ENCODE results near the gene TRIM2.
"Not testable (repeated sequence)": the region's sequence is repeated elsewhere in the genome, so short reads cannot be mapped to it uniquely, and the experiment has no call there.

Gene TRIM2

DNA sequence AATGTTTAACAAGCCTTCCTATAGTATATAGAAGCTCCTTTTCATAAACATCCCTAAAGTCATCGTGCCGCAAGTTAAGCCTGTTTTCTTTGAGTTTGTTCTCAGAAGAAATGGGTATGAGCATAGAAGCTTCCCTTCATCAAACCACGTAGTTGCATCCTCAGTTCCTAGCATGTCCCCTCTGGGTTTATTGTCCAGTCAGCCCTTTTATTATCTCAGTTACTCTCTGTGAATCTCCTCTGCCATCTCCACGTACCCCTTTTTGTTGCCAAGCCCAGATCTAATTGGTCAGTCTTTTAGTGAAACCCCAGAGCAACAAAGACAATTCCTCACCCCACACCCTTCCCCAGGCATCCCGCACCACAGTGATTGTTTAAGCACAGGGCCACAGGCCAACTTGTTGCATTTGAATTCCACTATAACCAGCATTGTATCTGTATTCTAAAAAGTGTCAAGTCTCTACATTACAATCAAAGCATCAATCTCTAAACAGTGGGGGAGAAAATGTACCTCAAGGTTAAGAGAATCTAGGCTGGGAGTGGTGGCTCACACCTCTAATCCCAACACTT, 12.4 kb upstream of the TRIM2 start:
- DNase-seq = no peak

DNA sequence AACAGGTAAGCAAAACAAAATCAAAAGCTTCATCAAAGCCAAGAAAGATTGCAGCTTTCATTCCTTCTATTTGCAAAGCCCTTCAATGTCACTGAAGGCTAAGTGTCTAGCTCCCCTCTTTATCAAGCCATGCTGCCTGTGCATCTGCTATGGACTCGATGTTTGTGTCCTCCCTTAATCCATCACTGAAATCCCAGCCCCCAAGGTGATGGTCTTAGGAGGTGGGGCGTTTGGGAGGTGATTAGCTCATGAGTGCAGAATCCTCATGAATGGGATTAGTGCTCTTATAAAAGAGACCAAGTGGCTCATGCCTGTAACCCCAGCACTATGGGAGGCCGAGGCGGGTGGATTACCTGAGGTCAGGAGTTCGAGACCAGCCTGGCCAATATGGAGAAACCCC, 6.9 kb upstream of the TRIM2 start:
- no peak for DNase-seq

DNA sequence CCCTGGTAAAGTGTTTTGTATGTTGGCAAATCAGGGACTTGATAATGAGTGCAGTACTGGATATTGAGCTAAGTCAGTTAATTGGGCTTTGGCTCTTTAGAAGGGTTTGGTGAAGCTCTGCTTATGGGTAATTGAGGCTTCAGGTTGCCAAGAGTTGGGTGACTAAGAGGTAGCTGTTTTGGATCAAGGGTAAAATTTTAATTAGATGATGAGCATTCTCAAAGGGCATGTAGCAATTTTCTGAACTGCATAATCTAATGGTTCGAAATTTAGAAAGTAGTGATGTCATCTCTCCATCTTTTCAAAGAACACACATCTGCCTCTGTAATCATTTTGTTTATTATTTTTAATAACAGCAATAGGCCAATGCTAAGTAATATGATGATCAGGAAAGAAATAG, 5.5 kb upstream of the TRIM2 start:
- DNase-seq = no peak

DNA sequence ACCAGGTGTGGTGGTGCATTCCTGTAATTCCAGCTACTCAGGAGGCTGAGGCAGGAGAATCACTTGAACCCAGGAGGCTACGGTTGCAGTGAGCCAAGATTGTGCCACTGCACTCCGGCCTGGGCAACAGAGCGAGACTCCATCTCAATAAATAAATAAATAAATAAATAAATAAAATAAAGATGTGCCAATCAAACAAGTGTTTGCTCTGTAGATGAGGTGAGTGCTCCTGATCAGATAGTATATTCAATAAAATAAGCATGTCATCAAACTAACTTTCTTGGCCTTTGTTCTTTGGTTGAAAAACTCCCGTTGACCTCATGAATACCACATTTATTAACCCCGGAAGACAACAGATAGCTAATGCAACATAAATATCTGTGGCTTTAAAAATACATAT, 497 bp upstream of the TRIM2 start:
- DNase-seq = not testable (repeated sequence)

DNA sequence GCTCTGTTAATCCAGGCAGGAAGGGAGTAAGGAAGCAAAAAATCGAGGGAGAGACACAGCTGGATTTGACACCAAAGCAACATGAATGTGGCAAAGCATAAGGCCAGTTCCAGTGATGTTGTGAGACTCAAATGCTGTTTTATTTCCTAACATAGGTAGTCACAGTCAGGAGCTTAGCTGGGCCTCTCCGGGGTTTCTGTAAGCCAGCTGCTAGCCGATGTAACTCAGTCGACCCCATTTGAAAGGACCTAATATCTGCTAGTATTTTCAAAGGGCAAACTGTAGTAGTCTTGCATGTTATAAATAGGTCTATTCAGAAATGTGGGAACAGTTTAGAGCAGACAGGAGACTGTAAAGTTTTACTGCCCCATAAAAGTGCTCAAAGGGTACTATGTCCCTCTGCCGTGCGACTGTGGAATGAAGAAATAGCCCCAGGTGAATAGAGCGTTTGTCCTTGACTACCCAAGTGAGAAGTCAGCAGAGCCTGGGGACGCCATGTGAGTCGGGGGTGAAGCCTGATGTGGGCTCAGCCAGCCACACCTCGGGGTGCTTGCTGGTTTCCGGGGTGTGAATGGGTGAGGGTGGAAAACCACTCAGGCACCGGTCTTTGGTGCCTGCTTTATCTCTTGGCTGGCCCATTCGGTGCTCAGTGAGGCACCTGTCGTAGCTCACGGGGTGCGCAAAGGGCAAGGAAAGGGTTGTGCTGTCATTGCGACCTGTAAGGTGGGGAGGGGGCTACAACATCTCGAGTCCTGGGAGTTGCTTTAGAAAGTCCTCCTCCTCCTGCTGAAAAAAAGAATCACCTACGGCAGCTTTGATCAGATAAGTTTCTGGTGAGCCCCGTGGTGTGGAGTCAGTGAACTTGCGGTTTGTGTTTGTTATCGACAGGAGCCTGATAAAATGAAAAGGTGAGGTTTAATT, 745 bp downstream of the TRIM2 start:
- no peak for DNase-seq

DNA sequence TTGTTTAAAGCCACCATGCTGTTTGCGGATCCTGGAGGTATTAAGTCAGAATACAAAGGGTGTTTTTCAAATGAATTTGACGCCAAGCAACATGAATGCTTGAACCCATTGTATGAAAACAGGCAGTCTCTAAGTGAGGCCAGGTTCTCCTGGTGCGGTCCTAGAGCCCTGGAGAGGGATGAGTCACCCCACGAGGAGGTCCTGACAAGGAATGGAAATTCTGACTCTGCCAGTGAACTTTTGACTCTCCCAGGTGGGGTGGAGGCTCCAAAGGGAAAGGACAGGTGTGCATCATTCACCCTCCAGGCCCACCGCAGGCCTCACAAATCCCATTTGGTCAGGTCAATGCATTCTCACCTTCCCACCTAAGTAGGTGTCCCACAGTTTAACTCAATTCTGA, 1.5 kb downstream of the TRIM2 start:
- no peak for DNase-seq

DNA sequence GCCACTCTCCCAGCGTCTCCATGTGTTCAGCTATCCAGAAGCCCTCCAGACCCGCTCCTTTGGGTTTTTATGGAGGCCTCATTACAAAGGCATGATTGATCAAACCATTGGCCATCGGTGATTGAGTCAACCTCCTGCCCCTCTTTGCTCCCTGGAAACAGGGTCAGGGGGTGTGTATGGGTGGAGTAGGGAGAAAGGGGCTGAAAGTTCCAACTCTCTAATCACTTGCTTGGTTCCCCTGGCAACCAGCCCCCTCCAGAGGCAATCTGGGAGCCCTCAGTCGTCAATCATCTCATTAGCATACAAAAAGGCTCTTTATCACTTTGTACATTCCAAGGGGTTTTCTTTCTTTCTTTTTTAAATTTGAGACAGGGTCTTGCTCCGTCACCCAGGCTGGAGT, 2.3 kb downstream of the TRIM2 start:
- DNase-seq = no peak

DNA sequence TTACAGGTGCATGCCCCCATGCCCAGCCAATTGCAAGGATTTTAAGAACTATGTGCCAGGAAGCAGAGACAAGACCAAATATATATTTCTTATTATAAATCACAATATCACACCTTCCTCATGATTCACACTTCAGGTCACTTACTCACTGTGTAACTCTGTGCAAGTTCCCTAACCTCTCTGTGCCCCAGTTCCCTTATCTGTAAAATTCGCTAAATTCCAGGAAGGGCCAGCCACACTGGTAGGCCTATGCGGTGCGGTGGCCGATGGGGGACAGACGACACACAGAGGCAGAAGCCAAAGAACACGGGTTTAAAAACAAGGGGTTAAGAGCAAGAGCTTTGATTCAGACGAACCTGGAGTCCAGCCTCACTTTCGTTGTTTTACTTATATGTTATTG, 2.8 kb downstream of the TRIM2 start:
- no peak for DNase-seq

DNA sequence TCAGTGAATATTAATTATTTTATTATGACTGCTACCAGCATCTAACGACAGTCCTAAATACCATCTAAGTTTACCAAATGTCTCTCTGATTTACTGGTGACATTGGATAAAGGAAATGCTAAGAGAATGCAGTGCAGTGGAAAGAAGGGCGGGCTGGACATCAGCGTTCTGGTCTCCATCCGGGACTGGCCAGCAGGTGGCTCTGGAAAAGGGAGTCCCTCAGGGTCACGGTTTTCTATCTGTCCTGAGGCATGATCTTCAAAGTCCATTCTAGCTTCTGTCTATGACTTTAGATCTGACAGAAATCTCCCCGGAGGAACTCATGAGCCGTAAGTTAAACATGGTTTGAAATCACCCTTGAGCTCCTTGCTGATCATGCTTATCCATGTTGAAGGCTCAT, 3.3 kb downstream of the TRIM2 start:
- DNase-seq = peak; percentile 36

DNA sequence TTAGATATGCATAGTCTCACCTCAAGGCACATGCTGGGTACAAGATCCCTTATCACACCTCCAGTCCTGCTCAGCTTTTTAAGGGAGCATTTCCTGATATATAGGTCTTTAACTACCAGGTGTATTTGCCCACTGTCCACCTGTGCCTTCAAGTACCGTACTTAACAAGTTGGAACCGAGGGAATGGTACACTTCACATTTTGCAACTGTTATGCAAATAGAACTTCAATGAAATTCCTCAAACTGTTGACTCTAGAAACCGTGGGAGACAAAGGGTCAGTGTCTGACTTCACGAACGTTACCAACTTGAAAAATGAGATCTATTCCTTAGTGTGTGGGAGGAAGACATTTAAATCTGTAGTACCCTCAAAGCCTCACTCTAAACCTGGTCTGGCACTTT, 5.2 kb downstream of the TRIM2 start:
- no peak for DNase-seq

DNA sequence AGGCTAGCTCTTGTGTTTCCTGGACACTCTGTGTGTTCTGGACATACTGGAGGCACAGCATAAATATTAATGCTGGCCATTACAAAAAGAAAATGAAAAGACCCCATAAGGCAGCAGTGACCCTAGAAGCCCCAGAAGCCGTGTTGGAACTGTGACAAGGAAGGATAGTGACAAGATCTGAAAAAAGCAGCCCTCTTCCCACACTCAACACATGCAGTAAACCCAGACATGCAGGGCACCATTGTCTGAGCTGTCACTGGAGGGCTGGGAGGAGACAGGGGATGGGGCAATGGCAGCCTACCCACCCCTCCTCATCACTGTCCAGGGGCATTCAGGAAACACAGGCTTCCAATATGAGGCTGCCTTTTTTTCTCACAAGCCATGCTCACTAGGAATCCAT, 6.5 kb downstream of the TRIM2 start:
- DNase-seq = no peak

DNA sequence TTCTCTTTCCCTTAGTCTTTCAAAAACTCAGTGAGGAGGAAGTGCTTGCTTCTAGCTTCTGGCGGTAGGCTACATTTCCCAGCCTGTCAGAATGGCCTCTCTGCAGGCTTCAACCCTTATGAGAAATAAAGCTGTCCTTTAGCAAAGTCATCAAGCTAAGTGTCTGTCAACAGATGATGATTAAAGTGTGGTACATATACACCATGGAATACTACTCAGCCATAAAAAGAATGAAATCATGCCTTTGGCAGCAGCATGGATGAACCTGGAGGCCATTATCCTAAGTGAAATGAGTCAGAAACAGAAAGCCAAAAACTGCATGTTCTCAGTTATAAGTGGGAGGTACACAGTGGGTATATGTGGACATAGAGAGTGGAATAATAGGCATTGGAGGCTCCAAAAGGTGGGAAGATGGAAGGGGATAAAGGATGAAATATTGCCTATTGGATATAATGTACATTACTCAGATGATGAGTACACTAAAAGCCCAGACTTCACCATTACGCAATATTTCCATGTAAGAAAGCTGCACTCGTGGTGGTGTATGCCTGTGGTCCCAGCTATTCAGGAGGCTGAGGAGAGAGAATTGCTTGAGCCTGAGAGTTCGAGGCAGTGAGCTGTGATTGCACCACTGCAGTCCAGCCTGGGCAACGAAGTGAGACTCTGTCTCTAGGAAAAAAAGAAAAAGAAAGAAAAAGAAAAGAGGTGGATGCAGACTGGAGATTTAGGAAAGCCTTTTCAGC, 7.9 kb downstream of the TRIM2 start:
- peak; percentile 48 for DNase-seq

DNA sequence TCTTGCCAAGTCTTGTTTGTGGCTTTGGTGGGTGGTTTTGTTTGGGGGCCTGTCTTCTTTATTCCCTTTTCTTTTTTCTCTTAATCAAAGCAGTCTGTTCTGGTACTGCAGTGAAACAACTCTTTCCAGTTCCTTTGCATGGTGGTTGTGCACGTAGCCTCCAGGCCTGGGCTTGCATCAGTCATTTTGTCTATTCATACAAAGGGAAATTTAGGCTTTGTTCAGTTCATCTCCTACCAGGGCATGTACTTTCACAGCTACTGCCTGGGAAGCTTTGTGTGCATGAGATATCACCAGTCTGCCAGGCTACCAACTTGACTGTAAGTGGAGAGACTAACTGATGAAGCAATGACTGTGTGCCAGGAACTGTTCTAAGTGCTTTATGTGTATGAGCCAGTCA, 8.5 kb downstream of the TRIM2 start:
- no peak for DNase-seq

DNA sequence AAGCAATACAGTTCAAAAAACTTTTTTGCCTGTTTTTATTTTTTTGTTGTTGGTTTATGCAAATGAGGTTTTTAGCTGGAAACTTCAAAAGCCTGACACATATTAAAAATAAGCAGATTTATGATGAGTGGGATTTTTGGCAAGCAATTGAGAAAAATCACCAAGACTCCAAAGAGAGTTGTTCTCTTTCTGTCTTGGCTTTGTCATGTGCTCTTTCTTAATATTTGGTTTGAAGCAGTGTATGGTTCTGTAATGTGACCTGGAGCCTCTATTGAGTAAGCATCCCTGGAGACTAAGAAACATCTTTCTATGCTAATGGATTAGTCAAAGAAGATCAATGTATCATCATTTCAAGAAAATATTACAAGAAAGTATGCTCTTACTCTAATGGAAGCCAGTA, 11.7 kb downstream of the TRIM2 start:
- DNase-seq = no peak

DNA sequence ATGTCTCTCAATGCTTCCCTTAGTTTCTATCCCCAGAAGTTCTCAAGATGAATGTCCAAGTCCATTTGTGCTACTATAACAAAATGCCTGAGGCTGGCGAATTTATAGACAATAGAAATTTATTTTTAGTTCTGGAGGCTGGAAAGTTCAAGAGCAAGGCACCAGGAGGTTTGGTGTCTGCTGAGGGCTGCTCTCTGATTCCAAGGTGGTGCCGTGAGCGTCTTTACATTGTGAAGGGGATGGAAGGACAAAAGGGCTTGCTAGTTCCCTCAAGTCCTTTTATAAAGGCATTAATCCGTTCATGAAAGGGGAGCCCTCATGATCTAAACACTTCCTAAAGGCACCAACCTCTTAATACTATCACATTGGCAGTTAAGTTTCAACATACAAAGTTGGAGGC, 12.3 kb downstream of the TRIM2 start:
- no peak for DNase-seq

DNA sequence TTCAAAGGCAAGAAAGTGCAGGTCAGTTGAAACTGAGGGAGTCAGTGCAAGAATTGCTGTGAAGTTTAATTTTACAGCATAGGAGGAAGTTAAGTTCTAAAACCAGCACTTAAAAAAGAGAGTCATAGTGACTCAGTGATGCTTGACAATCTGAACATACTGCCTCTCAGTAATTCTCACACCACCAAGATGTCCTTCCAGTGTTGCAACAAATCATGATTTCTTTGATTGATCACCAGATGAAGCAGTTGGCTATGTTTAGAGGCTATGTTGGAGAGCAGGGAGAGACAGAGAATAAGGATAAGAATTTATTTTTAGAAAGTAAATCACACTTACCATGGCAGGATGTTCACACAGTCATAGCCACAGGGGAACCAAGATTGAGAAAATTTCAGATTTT, 13.2 kb downstream of the TRIM2 start:
- peak; percentile 61 for DNase-seq

DNA sequence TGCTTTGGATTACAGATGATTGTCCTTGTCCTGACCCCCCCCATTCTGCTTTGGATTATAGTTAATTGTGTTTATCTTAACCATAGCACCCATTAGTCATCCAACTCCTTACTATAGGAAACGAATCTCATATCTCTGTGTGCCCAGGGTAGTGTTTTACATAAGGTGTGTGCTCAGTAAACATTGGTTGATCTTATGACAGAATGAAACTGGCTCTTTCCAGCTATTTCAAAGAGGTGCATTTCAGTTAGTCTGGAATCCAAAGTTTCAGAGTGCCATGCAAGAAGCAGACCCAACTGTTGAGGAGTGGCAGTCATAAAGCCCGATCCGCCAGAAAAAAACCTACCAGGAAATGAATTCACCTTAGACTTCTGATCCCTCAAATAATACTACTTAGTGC, 14.7 kb downstream of the TRIM2 start:
- no peak for DNase-seq

DNA sequence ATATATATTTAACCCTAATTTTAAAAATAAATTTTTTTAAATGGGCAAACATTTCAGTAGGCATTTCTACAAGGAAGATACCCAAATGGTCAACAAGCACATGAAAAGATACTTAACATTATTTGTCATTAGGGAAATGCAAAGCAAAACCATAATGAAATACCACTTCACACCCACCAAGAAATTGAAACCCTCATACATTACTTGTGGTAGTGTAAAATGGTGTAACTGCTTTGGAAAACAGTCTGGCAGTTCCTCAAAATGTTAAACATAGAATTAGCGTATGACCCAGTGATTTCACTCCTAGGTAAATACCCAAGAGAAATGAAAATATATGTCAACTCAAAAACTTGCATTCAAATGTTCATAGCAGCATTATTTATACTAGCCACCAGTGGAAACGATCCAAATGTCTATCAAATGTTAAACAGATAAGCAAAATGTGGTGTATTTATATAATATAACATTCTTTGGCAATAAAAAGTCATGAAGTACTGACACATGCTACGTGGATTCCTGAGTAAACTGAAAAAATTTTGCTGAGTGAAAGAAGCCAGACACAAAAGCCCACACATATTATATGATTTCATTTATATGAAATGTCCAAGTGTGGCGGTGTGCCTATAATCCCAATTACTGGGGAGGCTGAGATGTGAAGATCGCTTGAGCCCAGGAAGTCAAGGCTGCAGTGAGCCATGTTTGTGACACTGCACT, 16.6 kb downstream of the TRIM2 start:
- peak; percentile 64 for DNase-seq

DNA sequence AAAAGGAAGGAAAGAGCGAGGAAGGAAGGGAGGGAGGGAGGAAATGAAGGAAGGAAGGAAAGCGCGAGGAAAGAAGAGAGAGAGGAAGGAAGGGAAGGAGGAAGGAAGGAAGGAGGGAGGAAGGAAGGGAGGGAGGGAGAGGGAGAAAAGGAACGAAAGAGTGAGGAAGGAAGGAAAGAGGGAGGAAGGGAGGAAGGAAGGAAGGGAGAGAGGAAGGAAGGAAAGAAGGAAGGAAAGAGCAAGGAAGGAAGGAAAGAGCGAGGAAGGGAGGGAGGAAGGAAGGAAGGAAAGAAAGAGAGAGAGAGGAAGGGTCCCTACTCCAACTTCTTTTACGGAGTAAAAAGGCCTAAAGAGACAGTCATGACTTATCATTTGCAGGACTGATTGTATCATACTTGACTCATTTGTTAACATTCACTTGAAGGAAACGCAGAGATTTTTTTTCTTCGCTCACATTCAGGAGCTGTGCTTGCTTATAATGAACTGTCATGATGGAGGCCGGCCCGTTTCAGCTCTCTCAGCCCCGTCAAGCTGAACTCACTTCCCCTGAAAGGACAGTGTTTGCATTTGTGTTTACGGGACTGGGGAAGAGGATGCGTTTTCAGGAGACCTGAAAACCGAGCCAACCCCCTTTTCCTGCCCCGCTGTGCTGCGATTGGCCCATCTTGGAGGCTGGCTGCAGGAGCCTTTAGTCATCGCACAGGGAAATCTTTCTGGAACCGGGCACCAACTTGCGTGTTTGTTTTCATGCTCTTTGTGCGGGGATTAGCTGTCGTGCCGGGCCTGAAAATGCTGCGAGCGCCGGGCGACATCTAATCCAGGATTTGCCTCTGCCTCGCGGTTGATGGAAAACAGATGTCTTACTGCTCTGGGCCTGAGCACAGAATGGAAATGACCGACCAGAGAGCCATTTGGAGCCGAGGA, 17.8 kb downstream of the TRIM2 start:
- DNase-seq = peak; percentile 46

DNA sequence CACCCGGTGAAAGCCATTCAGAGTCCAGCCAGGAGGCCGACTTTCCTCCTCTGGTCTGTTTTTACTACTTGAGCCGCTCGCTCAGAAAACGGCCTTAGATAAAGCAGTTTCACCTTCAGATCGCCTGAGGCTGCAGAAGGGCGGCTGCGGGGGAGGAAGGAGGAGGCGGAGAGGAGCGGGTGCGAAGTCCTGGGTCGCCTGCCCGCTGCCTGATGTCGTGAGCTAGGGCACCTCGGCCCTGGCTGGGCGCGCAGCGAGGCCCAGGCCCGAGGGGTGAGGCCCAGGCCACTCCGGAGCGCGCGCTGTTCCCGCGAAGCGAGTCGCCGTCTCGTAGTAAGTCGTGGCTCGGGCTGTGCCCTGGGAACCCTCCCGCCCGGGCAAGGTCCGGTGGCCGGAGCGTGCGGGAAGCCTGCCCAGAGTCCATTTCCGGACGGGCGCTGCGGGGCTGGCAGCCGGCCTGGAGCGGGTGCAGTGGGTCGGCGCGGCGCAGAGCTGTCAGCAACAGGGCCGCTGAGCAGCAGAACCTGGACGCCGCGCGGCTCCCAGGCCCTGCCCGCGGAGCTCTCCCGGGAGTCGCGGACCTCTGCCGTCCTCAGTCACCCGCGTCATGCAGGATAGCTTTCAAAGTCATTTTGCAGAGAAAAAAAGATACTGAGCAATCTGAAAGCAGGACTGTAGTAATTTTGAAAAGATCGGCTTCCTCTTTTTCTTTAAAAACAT, 18.6 kb downstream of the TRIM2 start:
- DNase-seq = peak; percentile 66

DNA sequence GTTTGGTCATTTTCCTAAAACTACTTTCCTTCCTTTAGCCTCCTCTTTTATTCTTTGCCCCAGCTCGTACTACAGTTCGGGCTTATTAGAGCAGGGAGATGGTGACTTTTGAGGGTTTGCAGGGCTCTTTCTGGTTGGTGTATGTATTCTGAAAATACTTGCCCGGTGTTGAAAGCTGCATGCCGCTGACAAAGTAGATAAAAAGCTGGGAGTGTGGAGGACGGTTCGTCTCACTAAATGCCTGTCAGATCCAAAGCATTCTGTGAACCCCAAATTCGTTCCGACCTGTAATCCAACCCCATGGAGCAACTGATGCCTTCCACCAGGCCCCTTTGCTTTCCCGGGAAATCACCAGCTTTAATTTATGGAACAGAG, 19.2 kb downstream of the TRIM2 start:
- DNase-seq = no peak

DNA sequence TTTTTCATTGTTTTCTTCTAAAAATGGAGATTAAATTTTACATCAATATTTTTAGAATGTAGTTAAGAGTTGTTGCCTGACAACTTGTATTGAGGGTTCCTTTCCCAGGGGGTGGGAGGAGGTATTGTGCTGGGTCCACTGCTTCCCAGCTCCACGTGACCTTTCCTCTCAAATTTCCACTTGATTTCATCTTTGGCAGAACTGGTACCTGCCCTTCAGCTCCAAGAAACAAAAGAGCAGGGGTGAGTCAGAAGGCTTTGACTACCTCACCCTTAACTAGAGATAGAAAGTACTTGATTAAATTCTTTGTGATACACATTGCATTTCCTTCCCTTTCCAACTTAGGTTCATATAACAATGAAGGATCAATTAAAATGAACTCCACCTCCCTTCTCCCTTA, 19.7 kb downstream of the TRIM2 start:
- no peak for DNase-seq
